Activated B cell treated with CpG ODN at 0.5 μM for 24 hours (primary cell): ENCODE data around the gene DARS1. TPM values are rescaled to one million over a fixed set of nuclear protein-coding genes. Genes with fewer than 3 reads are reported as not detected.
"Not testable (repeated sequence)": the region's sequence is repeated elsewhere in the genome, so short reads cannot be mapped to it uniquely, and the experiment has no call there.

Experiments used
- ATAC-seq: fragments of 200-7000 bp; cut with Tn5 transposase; one replicate; pipeline ENCODE4 v1.10.0; 2021; ENCODE audit warnings: low read depth, mild to moderate bottlenecking, moderate library complexity
- CTCF ChIA-PET: fragments of 350-600 bp; sonication (Branson Sonifier 250); formaldehyde crosslinking; loops from one replicate; lab custom pipeline; 2021; ENCODE audit warnings: antibody characterized with exemption; lab: Charles Lee
- POLR2A ChIA-PET: fragments of 350-600 bp; sonication (Branson Sonifier 250); formaldehyde crosslinking; loops from one replicate; lab custom pipeline; 2021; ENCODE audit warnings: antibody characterized with exemption; lab: Charles Lee
- DNase-seq: peaks from one replicate; pipeline ENCODE4 v3.0.0; 2022
- H3K27ac Mint-ChIP-seq: one replicate; pipeline ENCODE4 v1.8.0; 2020; ENCODE audit warnings: mixed read lengths
- H3K27me3 Mint-ChIP-seq: one replicate; pipeline ENCODE4 v1.8.0; 2021; ENCODE audit warnings: mixed read lengths
- H3K36me3 Mint-ChIP-seq: one replicate; pipeline ENCODE4 v1.8.0; 2021; ENCODE audit warnings: low read depth, mixed read lengths
- H3K4me1 Mint-ChIP-seq: one replicate; pipeline ENCODE4 v1.8.0; 2021; ENCODE audit warnings: mixed read lengths
- H3K4me3 Mint-ChIP-seq: one replicate; pipeline ENCODE4 v1.8.0; 2020; ENCODE audit warnings: mild to moderate bottlenecking, mixed read lengths
- H3K9me3 Mint-ChIP-seq: one replicate; pipeline ENCODE4 v1.8.0; 2020; ENCODE audit warnings: mixed read lengths
- CTCF ChIP-seq: fragments of 200-600 bp; IDR thresholded peaks from one replicate; pipeline ENCODE4 v1.8.0; 2022; ENCODE audit warnings: antibody characterized with exemption, mild to moderate bottlenecking
- intact Hi-C: fragments of 100-400 bp; cut with micrococcal nuclease; formaldehyde crosslinking; loops from one replicate; pipeline ENCODE4 v1.15.1; 2024
- total RNA-seq: library from RNA; stranded (reverse); gene quantifications from 2 replicates; pipeline ENCODE4 v1.2.3, GENCODE V29; 2022

Gene DARS1
- total RNA-seq, 1 donor from 2014 or later = 96.3 TPM

GRCh38 chr2:135974036-135974435 is 11.4 kb downstream of the DARS1 start:
- H3K4me3 Mint-ChIP-seq = no peak overlapping the region
- ATAC-seq = no peak
- H3K27me3 Mint-ChIP-seq = no peaks in the 10 kb centered on the region
- peaks cover 56% of the 10 kb centered on the region for H3K4me1 Mint-ChIP-seq
- H3K27ac Mint-ChIP-seq = no peak overlapping the region
- H3K9me3 Mint-ChIP-seq = no peaks in the 10 kb centered on the region
- no peak for TF ChIP-seq CTCF
- DNase-seq = no peak
- POLR2A ChIA-PET = no interaction called here
- peaks cover 77% of the 10 kb centered on the region for H3K36me3 Mint-ChIP-seq
- CTCF ChIA-PET = no interaction called here
- intact Hi-C loops = no loop called here

- peaks cover 53% of the 10 kb centered on the region for H3K4me1 Mint-ChIP-seq
- TF ChIP-seq CTCF = no peak
- H3K27me3 Mint-ChIP-seq = no peaks in the 10 kb centered on the region
- no peak for ATAC-seq
- no peaks in the 10 kb centered on the region for H3K9me3 Mint-ChIP-seq
- ChIA-PET CTCF (no interaction called here), POLR2A (interaction anchor here (0.8 to 1.1 kb wide), 2 partner anchors 15 to 143 kb away, joined by 3 read pairs; no protein-coding TSS in a partner anchor)
- intact Hi-C loops = no loop called here
- DNase-seq = no peak
- H3K4me3 Mint-ChIP-seq = no peak overlapping the region
- H3K36me3 Mint-ChIP-seq = peaks cover 72% of the 10 kb centered on the region
- no peak overlapping the region for H3K27ac Mint-ChIP-seq
Observed at GRCh38 chr2:135969655-135970387, 15.6 kb downstream of the DARS1 start.

- no peaks in the 10 kb centered on the region for H3K9me3 Mint-ChIP-seq
- TF ChIP-seq CTCF = no peak
- H3K4me3 Mint-ChIP-seq = no peak overlapping the region
- peaks cover 51% of the 10 kb centered on the region for H3K36me3 Mint-ChIP-seq
- intact Hi-C loops = loop anchor here (2.0 kb wide), 2 partner anchors 15 kb away; no protein-coding TSS in a partner anchor
- ChIA-PET CTCF (no interaction called here), POLR2A (interaction anchor here (0.9 kb wide), 1 partner anchor 20 kb away, joined by 3 read pairs; the partner anchor contains the start of gene DARS1)
- no peaks in the 10 kb centered on the region for H3K27me3 Mint-ChIP-seq
- DNase-seq = no peak
- no peak overlapping the region for H3K27ac Mint-ChIP-seq
- no peak for ATAC-seq
- H3K4me1 Mint-ChIP-seq = peaks cover 51% of the 10 kb centered on the region
Observed at GRCh38 chr2:135965756-135966155, 19.7 kb downstream of the DARS1 start.

GRCh38 chr2:135964404-135964803 is 21.0 kb downstream of the DARS1 start:
- H3K27me3 Mint-ChIP-seq, DNase-seq, H3K9me3 Mint-ChIP-seq, ATAC-seq, CTCF ChIA-PET, H3K4me3 Mint-ChIP-seq, H3K27ac Mint-ChIP-seq: not testable (repeated sequence)
- intact Hi-C loops = loop anchor here (2.0 kb wide), 1 partner anchor 14 kb away; no protein-coding TSS in a partner anchor
- POLR2A ChIA-PET = interaction anchor here (0.6 to 0.9 kb wide), 3 partner anchors 9 to 167 kb away, joined by 3 to 5 read pairs (median 5); no protein-coding TSS in a partner anchor
- Mint-ChIP-seq H3K4me1 (peaks cover 47% of the 10 kb centered on the region), H3K36me3 (peaks cover 49% of the 10 kb centered on the region)

GRCh38 chr2:135963841-135964240 is 21.6 kb downstream of the DARS1 start:
- TF ChIP-seq CTCF = no peak
- intact Hi-C loops = loop anchor here (2.0 kb wide), 1 partner anchor 13 kb away; no protein-coding TSS in a partner anchor
- Mint-ChIP-seq H3K4me1 (peaks cover 45% of the 10 kb centered on the region), H3K36me3 (peaks cover 50% of the 10 kb centered on the region), H3K27me3 (no peaks in the 10 kb centered on the region), H3K9me3 (no peaks in the 10 kb centered on the region), H3K4me3 (no peak overlapping the region), H3K27ac (no peak overlapping the region)
- DNase-seq (no peak), ATAC-seq (no peak)
- ChIA-PET POLR2A (interaction anchor here (0.7 to 0.9 kb wide), 2 partner anchors 8 to 168 kb away, joined by 3 to 5 read pairs; no protein-coding TSS in a partner anchor), CTCF (no interaction called here)
